ENCODE data around the gene PDCD2. TPM values are rescaled to one million over a fixed set of nuclear protein-coding genes. Genes with fewer than 3 reads are reported as not detected.

The PDCD2 gene
- total RNA-seq, 1 experiment from 2014 or later = 132 TPM

DNA sequence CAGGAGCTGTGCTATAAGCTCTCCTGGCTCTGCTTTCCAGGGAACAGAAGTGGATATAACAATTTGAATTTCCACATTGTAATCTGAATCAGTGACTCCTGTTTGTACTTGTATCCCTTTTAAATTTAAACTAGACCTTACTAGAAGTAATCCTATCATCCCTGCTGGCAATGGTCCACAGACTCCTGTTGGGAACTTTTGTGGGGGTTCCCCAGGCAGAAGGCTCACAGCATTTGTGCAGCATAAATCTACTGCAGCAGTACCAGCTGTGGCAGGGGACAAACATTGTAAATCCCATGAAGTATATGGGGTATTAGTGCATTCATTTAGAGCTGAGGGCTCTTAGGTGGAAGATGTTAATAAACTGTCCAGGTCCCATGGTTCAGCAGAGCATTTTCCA is 12.0 kb upstream of the PDCD2 start (continued):
- TF ChIP-seq, protein P1, sequence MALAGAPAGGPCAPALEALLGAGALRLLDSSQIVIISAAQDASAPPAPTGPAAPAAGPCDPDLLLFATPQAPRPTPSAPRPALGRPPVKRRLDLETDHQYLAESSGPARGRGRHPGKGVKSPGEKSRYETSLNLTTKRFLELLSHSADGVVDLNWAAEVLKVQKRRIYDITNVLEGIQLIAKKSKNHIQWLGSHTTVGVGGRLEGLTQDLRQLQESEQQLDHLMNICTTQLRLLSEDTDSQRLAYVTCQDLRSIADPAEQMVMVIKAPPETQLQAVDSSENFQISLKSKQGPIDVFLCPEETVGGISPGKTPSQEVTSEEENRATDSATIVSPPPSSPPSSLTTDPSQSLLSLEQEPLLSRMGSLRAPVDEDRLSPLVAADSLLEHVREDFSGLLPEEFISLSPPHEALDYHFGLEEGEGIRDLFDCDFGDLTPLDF (CRISPR knock-in tag; IDR thresholded peaks at IDR 0.05) = no peak
- TF ChIP-seq ZNF671 (CRISPR knock-in tag; IDR thresholded peaks at IDR 0.05) (no peak), MXD4 (CRISPR knock-in tag; IDR thresholded peaks at IDR 0.05; ENCODE audit: borderline replicate concordance) (no peak), FOXJ3 (CRISPR knock-in tag; IDR thresholded peaks at IDR 0.05; ENCODE audit: borderline replicate concordance) (no peak), ZNF317 (CRISPR knock-in tag; IDR thresholded peaks at IDR 0.05; ENCODE audit: borderline replicate concordance, low read depth) (no peak), FOXK1 (CRISPR knock-in tag; IDR thresholded peaks at IDR 0.05) (no peak)
- TF ChIP-seq, protein P2, sequence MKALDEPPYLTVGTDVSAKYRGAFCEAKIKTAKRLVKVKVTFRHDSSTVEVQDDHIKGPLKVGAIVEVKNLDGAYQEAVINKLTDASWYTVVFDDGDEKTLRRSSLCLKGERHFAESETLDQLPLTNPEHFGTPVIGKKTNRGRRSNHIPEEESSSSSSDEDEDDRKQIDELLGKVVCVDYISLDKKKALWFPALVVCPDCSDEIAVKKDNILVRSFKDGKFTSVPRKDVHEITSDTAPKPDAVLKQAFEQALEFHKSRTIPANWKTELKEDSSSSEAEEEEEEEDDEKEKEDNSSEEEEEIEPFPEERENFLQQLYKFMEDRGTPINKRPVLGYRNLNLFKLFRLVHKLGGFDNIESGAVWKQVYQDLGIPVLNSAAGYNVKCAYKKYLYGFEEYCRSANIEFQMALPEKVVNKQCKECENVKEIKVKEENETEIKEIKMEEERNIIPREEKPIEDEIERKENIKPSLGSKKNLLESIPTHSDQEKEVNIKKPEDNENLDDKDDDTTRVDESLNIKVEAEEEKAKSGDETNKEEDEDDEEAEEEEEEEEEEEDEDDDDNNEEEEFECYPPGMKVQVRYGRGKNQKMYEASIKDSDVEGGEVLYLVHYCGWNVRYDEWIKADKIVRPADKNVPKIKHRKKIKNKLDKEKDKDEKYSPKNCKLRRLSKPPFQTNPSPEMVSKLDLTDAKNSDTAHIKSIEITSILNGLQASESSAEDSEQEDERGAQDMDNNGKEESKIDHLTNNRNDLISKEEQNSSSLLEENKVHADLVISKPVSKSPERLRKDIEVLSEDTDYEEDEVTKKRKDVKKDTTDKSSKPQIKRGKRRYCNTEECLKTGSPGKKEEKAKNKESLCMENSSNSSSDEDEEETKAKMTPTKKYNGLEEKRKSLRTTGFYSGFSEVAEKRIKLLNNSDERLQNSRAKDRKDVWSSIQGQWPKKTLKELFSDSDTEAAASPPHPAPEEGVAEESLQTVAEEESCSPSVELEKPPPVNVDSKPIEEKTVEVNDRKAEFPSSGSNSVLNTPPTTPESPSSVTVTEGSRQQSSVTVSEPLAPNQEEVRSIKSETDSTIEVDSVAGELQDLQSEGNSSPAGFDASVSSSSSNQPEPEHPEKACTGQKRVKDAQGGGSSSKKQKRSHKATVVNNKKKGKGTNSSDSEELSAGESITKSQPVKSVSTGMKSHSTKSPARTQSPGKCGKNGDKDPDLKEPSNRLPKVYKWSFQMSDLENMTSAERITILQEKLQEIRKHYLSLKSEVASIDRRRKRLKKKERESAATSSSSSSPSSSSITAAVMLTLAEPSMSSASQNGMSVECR (CRISPR knock-in tag; IDR thresholded peaks at IDR 0.05; ENCODE audit: borderline replicate concordance) = no peak
- TF ChIP-seq, protein P3, sequence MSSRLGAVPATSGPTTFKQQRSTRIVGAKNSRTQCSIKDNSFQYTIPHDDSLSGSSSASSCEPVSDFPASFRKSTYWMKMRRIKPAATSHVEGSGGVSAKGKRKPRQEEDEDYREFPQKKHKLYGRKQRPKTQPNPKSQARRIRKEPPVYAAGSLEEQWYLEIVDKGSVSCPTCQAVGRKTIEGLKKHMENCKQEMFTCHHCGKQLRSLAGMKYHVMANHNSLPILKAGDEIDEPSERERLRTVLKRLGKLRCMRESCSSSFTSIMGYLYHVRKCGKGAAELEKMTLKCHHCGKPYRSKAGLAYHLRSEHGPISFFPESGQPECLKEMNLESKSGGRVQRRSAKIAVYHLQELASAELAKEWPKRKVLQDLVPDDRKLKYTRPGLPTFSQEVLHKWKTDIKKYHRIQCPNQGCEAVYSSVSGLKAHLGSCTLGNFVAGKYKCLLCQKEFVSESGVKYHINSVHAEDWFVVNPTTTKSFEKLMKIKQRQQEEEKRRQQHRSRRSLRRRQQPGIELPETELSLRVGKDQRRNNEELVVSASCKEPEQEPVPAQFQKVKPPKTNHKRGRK (CRISPR knock-in tag; IDR thresholded peaks at IDR 0.05; ENCODE audit: borderline replicate concordance) = no peak
- TF ChIP-seq, protein P4, sequence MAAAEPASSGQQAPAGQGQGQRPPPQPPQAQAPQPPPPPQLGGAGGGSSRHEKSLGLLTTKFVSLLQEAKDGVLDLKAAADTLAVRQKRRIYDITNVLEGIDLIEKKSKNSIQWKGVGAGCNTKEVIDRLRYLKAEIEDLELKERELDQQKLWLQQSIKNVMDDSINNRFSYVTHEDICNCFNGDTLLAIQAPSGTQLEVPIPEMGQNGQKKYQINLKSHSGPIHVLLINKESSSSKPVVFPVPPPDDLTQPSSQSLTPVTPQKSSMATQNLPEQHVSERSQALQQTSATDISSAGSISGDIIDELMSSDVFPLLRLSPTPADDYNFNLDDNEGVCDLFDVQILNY (CRISPR knock-in tag; IDR thresholded peaks at IDR 0.05) = no peak
- TF ChIP-seq, protein P5, sequence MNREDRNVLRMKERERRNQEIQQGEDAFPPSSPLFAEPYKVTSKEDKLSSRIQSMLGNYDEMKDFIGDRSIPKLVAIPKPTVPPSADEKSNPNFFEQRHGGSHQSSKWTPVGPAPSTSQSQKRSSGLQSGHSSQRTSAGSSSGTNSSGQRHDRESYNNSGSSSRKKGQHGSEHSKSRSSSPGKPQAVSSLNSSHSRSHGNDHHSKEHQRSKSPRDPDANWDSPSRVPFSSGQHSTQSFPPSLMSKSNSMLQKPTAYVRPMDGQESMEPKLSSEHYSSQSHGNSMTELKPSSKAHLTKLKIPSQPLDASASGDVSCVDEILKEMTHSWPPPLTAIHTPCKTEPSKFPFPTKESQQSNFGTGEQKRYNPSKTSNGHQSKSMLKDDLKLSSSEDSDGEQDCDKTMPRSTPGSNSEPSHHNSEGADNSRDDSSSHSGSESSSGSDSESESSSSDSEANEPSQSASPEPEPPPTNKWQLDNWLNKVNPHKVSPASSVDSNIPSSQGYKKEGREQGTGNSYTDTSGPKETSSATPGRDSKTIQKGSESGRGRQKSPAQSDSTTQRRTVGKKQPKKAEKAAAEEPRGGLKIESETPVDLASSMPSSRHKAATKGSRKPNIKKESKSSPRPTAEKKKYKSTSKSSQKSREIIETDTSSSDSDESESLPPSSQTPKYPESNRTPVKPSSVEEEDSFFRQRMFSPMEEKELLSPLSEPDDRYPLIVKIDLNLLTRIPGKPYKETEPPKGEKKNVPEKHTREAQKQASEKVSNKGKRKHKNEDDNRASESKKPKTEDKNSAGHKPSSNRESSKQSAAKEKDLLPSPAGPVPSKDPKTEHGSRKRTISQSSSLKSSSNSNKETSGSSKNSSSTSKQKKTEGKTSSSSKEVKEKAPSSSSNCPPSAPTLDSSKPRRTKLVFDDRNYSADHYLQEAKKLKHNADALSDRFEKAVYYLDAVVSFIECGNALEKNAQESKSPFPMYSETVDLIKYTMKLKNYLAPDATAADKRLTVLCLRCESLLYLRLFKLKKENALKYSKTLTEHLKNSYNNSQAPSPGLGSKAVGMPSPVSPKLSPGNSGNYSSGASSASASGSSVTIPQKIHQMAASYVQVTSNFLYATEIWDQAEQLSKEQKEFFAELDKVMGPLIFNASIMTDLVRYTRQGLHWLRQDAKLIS (CRISPR knock-in tag; IDR thresholded peaks at IDR 0.05; ENCODE audit: borderline replicate concordance) = no peak
- TF ChIP-seq, protein P6, sequence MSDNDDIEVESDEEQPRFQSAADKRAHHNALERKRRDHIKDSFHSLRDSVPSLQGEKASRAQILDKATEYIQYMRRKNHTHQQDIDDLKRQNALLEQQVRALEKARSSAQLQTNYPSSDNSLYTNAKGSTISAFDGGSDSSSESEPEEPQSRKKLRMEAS (CRISPR knock-in tag; IDR thresholded peaks at IDR 0.05) = no peak

DNA sequence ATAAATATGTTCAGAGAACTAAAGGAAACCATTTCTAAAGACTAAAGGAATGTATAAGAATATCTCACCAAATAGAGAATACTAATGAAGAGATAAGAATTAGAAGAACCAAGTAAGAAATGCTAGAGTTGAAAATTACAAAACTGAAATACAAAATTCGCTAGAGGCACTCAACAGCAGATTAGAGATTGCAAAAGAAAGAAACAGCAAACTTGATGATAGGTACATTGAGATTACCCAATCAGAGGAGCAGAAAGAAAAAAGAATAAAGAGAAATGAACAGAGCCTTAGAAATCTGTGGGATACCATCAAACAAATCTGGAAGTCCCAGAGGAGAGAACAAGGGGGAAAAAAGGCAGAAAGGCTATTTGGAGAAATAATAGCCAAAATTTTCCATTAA is 6.3 kb upstream of the PDCD2 start:
- Mint-ChIP-seq H3K36me3 (peaks cover 61% of the 10 kb centered on the region), H3K27ac (no peak overlapping the region), H3K4me1 (peaks cover 25% of the 10 kb centered on the region), H3K27me3 (ENCODE audit: low read depth) (no peaks in the 10 kb centered on the region; the same call in 1 of the 2 replicates), H3K4me3 (no peak overlapping the region), H3K9me3 (peaks cover 61% of the 10 kb centered on the region)
- ChIA-PET CTCF (interaction anchor here (0.6 kb wide), 1 partner anchor 15 kb away, joined by 3 read pairs; no protein-coding TSS in a partner anchor), POLR2A (no interaction called here)
- ATAC-seq (no peak), DNase-seq (ENCODE audit: low spot score) (no peak)
- TF ChIP-seq SMAD4 (CRISPR knock-in tag; IDR thresholded peaks at IDR 0.05) (no peak), NR3C1 (CRISPR knock-in tag; conservative IDR thresholded peaks at IDR 0.05; ENCODE audit: low read depth) (no peak), RELA (CRISPR knock-in tag; IDR thresholded peaks at IDR 0.05; ENCODE audit: borderline replicate concordance) (no peak)
- TF ChIP-seq, protein P5 (CRISPR knock-in tag; IDR thresholded peaks at IDR 0.05; ENCODE audit: borderline replicate concordance) = no peak
- TF ChIP-seq, protein P7, sequence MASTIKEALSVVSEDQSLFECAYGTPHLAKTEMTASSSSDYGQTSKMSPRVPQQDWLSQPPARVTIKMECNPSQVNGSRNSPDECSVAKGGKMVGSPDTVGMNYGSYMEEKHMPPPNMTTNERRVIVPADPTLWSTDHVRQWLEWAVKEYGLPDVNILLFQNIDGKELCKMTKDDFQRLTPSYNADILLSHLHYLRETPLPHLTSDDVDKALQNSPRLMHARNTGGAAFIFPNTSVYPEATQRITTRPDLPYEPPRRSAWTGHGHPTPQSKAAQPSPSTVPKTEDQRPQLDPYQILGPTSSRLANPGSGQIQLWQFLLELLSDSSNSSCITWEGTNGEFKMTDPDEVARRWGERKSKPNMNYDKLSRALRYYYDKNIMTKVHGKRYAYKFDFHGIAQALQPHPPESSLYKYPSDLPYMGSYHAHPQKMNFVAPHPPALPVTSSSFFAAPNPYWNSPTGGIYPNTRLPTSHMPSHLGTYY (CRISPR knock-in tag; IDR thresholded peaks at IDR 0.05) = no peak
